Caco-2 (cell line): Measurements from ENCODE around the gene COL1A2. TPM values are rescaled to one million over a fixed set of nuclear protein-coding genes. Genes with fewer than 3 reads are reported as not detected.

Source experiments
- BruUV-seq: library from RNA; stranded (reverse); fragments of 400-500 nt; replicated peaks from 2 replicates; lab custom pipeline; 2021; lab: Mats Ljungman, UMichigan
- CTCF ChIA-PET: fragments of 300-600 bp; sonication (Branson Sonifier 250); formaldehyde crosslinking; loops from one replicate; lab custom pipeline; 2022; ENCODE audit warnings: antibody characterized with exemption; lab: Charles Lee
- POLR2A ChIA-PET: fragments of 300-600 bp; sonication (Branson Sonifier 250); formaldehyde crosslinking; loops from one replicate; lab custom pipeline; 2022; ENCODE audit warnings: antibody characterized with exemption; lab: Charles Lee
- DNase-seq, 2 experiments: peaks; one replicate each; pipeline versions ENCODE4 v3.0.0 to v3.0.0-alpha.2; 2020 to 2022
- H3K27me3 ChIP-seq: replicated peaks from 2 replicates; pipeline ENCODE4 v1.6.0; 2011; ENCODE audit warnings: low read length; ENCODE audit not compliant: control insufficient read depth, insufficient read depth
- H3K36me3 ChIP-seq: 2 replicates; pipeline ENCODE4 v1.5.1; 2011; ENCODE audit warnings: low read length; ENCODE audit not compliant: control insufficient read depth, insufficient read depth
- H3K4me1 ChIP-seq: fragments of 250-450 bp; sonication (Bioruptor Pico); 2 replicates; pipeline ENCODE4 v1.5.1; 2020; ENCODE audit warnings: mild to moderate bottlenecking
- H3K4me3 ChIP-seq: 2 replicates; pipeline ENCODE4 v1.5.1; 2011; ENCODE audit warnings: low read depth, mild to moderate bottlenecking, control low read depth, low read length
- H3K9me3 ChIP-seq: fragments of 250-450 bp; sonication (Bioruptor Pico); 2 replicates; pipeline ENCODE4 v1.5.1; 2020; ENCODE audit warnings: mild to moderate bottlenecking, moderate library complexity
- H3K27ac Mint-ChIP-seq: one replicate; pipeline ENCODE4 v1.8.0; 2022; ENCODE audit warnings: mixed read lengths; ENCODE audit not compliant: unreplicated experiment
- H3K27me3 Mint-ChIP-seq: one replicate; pipeline ENCODE4 v1.8.0; 2022; ENCODE audit warnings: mixed read lengths; ENCODE audit not compliant: insufficient read depth, unreplicated experiment
- H3K36me3 Mint-ChIP-seq: one replicate; pipeline ENCODE4 v1.8.0; 2022; ENCODE audit warnings: mild to moderate bottlenecking, mixed read lengths; ENCODE audit not compliant: insufficient read depth, unreplicated experiment
- H3K4me1 Mint-ChIP-seq: one replicate; pipeline ENCODE4 v1.8.0; 2022; ENCODE audit warnings: low read depth, mixed read lengths; ENCODE audit not compliant: unreplicated experiment
- H3K4me3 Mint-ChIP-seq: one replicate; pipeline ENCODE4 v1.8.0; 2022; ENCODE audit warnings: mild to moderate bottlenecking, moderate library complexity, mixed read lengths; ENCODE audit not compliant: unreplicated experiment
- H3K9me3 Mint-ChIP-seq: one replicate; pipeline ENCODE4 v1.8.0; 2022; ENCODE audit warnings: mixed read lengths; ENCODE audit not compliant: unreplicated experiment
- CTCF ChIP-seq, 2 experiments: fragments of 200-600 bp in 1 of 2; IDR thresholded peaks; 1 replicate in 1 of 2; 2 replicates in 1 of 2; pipeline versions ENCODE4 v1.5.1 to v1.8.0; 2011 to 2022; ENCODE audit warnings: antibody characterized with exemption in 1 of 2, control low read depth in 1 of 2, inconsistent platforms in 1 of 2, low read depth in 1 of 2, low read length in 1 of 2, mild to moderate bottlenecking in 1 of 2, moderate library complexity in 1 of 2; ENCODE audit not compliant: insufficient read depth in 1 of 2, severe bottlenecking in 1 of 2, unreplicated experiment in 1 of 2
- intact Hi-C: fragments of 100-400 bp; cut with micrococcal nuclease; formaldehyde crosslinking; loops from one replicate; pipeline ENCODE4 v1.10.0; 2022; ENCODE audit not compliant: unreplicated experiment
- total RNA-seq: library from RNA; stranded (reverse); gene quantifications from 2 replicates; pipeline ENCODE4 v1.2.3, GENCODE V29; 2022

The COL1A2 gene
- total RNA-seq, 1 experiment from 2014 or later: 2.6 TPM

- no peaks in the 10 kb centered on the region; the same call in 1 of the 2 replicates for H3K27me3 ChIP-seq
- CTCF ChIA-PET: no interaction called here
- BruUV-seq: no TSS peak
- POLR2A ChIA-PET: no interaction called here
- Mint-ChIP-seq H3K4me1 (no peaks in the 10 kb centered on the region), H3K36me3 (no peaks in the 10 kb centered on the region), H3K27me3 (no peaks in the 10 kb centered on the region), H3K27ac (no peak overlapping the region), H3K4me3 (no peak overlapping the region), H3K9me3 (no peaks in the 10 kb centered on the region)
- DNase-seq: no peak
- H3K9me3 ChIP-seq: no peaks in the 10 kb centered on the region
- intact Hi-C loops: no loop called here
- no peak for TF ChIP-seq CTCF (IDR thresholded peaks at IDR 0.05; ENCODE audit: insufficient read depth in 1 of 2, low read depth in 1 of 2, low read length in 1 of 2, severe bottlenecking in 1 of 2, unreplicated experiment in 1 of 2)
- H3K4me1 ChIP-seq: no peaks in the 10 kb centered on the region
- no peak overlapping the region for H3K4me3 ChIP-seq
- H3K36me3 ChIP-seq: no peaks in the 10 kb centered on the region
These were observed 37.6 kb downstream of the COL1A2 start for GRCh38 chr7:94432281-94432670.

DNA sequence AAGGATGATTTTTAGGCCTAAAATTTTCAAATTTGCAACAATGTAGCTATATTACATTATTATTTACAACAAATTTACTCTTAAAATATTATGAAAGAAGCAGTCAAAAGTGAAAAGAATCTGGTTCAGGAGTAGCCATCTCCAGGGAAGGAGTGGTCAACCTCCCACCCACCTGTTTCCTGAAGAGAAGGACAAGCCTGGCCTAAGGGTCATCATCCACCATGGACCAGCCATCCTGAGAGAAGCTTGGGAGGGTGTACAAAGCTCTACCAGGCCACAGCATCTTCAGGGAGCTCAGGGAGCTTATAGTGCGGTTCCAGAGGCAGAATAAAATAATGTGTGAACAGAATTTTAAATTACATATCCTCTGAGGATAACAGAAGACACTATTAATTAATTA lies 38.1 kb downstream of the COL1A2 start:
- BruUV-seq: no TSS peak
- ChIA-PET CTCF (no interaction called here), POLR2A (no interaction called here)
- TF ChIP-seq CTCF (IDR thresholded peaks at IDR 0.05; ENCODE audit: insufficient read depth in 1 of 2, low read depth in 1 of 2, low read length in 1 of 2, severe bottlenecking in 1 of 2, unreplicated experiment in 1 of 2): no peak
- H3K4me3 Mint-ChIP-seq: no peak overlapping the region
- no peaks in the 10 kb centered on the region for H3K36me3 Mint-ChIP-seq
- Histone ChIP-seq H3K4me1 (no peaks in the 10 kb centered on the region), H3K36me3 (no peaks in the 10 kb centered on the region), H3K27me3 (no peaks in the 10 kb centered on the region; the same call in 1 of the 2 replicates), H3K9me3 (no peaks in the 10 kb centered on the region), H3K4me3 (no peak overlapping the region)
- no peak overlapping the region for H3K27ac Mint-ChIP-seq
- no peaks in the 10 kb centered on the region for H3K27me3 Mint-ChIP-seq
- H3K9me3 Mint-ChIP-seq: no peaks in the 10 kb centered on the region
- no peaks in the 10 kb centered on the region for H3K4me1 Mint-ChIP-seq
- intact Hi-C loops: no loop called here
- no peak for DNase-seq

- Histone ChIP-seq H3K36me3 (no peaks in the 10 kb centered on the region), H3K9me3 (no peaks in the 10 kb centered on the region), H3K4me3 (no peak overlapping the region), H3K27me3 (no peaks in the 10 kb centered on the region; the same call in 1 of the 2 replicates), H3K4me1 (no peaks in the 10 kb centered on the region)
- intact Hi-C loops: no loop called here
- H3K27ac Mint-ChIP-seq: no peak overlapping the region
- DNase-seq: no peak
- no peak for TF ChIP-seq CTCF (IDR thresholded peaks at IDR 0.05; ENCODE audit: insufficient read depth in 1 of 2, low read depth in 1 of 2, low read length in 1 of 2, severe bottlenecking in 1 of 2, unreplicated experiment in 1 of 2)
- no TSS peak for BruUV-seq
- ChIA-PET POLR2A (no interaction called here), CTCF (interaction anchor here (0.6 kb wide), 1 partner anchor 183 kb away, joined by 3 read pairs; no protein-coding TSS in a partner anchor)
- no peaks in the 10 kb centered on the region for H3K36me3 Mint-ChIP-seq
- H3K4me3 Mint-ChIP-seq: no peak overlapping the region
- no peaks in the 10 kb centered on the region for H3K27me3 Mint-ChIP-seq
- H3K4me1 Mint-ChIP-seq: no peaks in the 10 kb centered on the region
- H3K9me3 Mint-ChIP-seq: no peaks in the 10 kb centered on the region
These were observed 38.5 kb downstream of the COL1A2 start for GRCh38 chr7:94433224-94433623.
